ENCODE results near the gene MAGI2. TPM values are rescaled to one million over a fixed set of nuclear protein-coding genes. Genes with fewer than 3 reads are reported as not detected.

MAGI2 gene
- total RNA-seq, 2 experiments from 2014 or later, result 0.09 to 0.19 TPM

DNA sequence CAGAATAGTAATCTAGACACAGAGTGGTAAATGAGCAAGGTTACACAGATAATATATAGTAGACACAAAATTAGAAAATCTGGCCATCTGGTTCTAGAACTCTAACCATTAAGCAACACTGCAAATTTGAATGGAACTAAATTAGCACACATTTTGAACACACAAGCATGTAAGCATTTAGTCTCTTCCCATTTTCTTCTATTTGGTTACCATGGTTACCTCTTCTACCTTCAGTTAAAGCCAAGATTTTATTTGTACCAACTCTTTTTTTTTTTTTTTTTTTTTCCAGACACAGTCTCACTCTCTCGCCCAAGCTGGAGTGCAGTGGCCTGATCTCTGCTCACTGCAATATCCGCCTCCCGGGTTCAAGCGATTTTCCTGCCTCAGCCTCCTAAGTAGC is 790.5 kb downstream of the MAGI2 start:
- ATAC-seq (no peak), DNase-seq (no peak)
- Mint-ChIP-seq H3K9me3 (ENCODE audit: low read depth) (peaks cover 2% of the 10 kb centered on the region), H3K4me1 (no peaks in the 10 kb centered on the region), H3K4me3 (no peak overlapping the region), H3K27me3 (no peaks in the 10 kb centered on the region), H3K36me3 (no peaks in the 10 kb centered on the region), H3K27ac (no peak overlapping the region)
- CTCF ChIA-PET, result no interaction called here

DNA sequence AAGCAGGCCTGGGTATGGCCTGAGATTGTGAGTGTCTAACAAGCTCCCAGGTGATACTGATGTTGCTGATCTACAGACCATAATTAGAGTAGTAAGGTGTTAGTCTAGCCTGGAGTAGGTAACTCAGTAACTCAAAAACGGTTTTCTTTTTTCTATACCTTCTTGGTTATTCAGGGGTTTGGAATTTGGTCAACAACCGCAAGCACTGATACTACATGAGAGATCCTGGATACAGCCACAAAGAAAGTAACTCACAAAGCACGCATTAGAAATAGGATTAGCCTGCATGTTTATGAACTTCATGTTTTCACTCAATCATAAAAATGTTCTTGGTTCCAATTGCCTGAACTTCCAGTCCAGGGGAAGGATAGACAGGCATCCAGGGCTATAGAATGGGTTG is 803.5 kb downstream of the MAGI2 start:
- H3K27ac Mint-ChIP-seq, result no peak overlapping the region
- H3K4me1 Mint-ChIP-seq, result no peaks in the 10 kb centered on the region
- CTCF ChIA-PET, result no interaction called here
- DNase-seq (no peak), ATAC-seq (no peak)
- H3K4me3 Mint-ChIP-seq, result no peak overlapping the region
- H3K9me3 Mint-ChIP-seq (ENCODE audit: low read depth), result peaks cover 9% of the 10 kb centered on the region
- H3K36me3 Mint-ChIP-seq, result no peaks in the 10 kb centered on the region
- H3K27me3 Mint-ChIP-seq, result no peaks in the 10 kb centered on the region

DNA sequence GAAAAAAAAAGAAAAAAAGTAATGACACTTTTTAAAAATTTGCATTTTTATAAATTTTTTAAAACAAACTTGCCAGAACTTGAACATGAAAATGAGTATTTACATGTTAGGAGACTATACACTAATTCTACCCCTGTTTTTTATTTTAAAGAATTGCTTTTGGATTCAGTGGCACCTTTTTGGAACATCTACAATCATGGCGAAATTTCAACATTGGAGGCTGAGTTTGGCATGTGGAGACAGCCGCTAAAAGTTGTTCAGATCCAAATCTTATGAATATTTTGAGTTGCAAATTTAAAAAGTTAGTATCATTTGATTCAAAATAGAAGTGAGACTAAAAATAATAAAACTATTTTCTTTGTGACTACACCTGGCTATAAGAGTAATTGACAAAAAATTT is 804.2 kb downstream of the MAGI2 start:
- ATAC-seq (no peak), DNase-seq (no peak)
- H3K4me3 Mint-ChIP-seq, result no peak overlapping the region
- no peaks in the 10 kb centered on the region for H3K4me1 Mint-ChIP-seq
- CTCF ChIA-PET, result no interaction called here
- H3K27ac Mint-ChIP-seq, result no peak overlapping the region
- peaks cover 9% of the 10 kb centered on the region for H3K9me3 Mint-ChIP-seq (ENCODE audit: low read depth)
- no peaks in the 10 kb centered on the region for H3K27me3 Mint-ChIP-seq
- H3K36me3 Mint-ChIP-seq, result no peaks in the 10 kb centered on the region

- H3K4me3 Mint-ChIP-seq, result no peak overlapping the region
- no peaks in the 10 kb centered on the region for H3K4me1 Mint-ChIP-seq
- H3K27me3 Mint-ChIP-seq, result no peaks in the 10 kb centered on the region
- DNase-seq, result no peak
- peaks cover 3% of the 10 kb centered on the region for H3K9me3 Mint-ChIP-seq (ENCODE audit: low read depth)
- CTCF ChIA-PET, result no interaction called here
- H3K36me3 Mint-ChIP-seq, result no peaks in the 10 kb centered on the region
- no peak overlapping the region for H3K27ac Mint-ChIP-seq
- no peak for ATAC-seq
Measured at GRCh38 chr7:78642751-78643150, 810.7 kb downstream of the MAGI2 start.

DNA sequence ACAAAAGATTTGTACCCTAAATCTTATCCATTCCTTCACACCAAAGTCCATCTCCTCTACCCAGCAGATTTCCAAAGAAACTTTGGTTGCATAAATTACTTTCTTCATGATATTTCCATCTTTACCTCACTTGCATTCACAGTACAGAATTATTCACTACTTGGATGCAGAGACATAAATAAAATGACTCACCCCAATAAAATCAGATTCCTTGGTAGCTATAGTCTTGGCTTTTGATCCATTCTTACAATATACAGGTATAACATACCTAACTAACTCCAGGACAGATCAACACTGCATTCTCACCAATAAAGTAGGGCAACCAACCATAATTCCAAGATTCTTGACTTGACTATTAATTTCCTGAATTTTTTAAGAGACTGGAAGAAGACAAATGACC is 815.1 kb downstream of the MAGI2 start:
- ATAC-seq, result no peak
- DNase-seq, result no peak
- no peaks in the 10 kb centered on the region for H3K36me3 Mint-ChIP-seq
- no peak overlapping the region for H3K4me3 Mint-ChIP-seq
- no peak overlapping the region for H3K27ac Mint-ChIP-seq
- no peaks in the 10 kb centered on the region for H3K4me1 Mint-ChIP-seq
- H3K9me3 Mint-ChIP-seq (ENCODE audit: low read depth), result peaks cover 1% of the 10 kb centered on the region
- H3K27me3 Mint-ChIP-seq, result no peaks in the 10 kb centered on the region
- CTCF ChIA-PET, result no interaction called here

GRCh38 chr7:78636727-78637126 is 816.7 kb downstream of the MAGI2 start:
- ATAC-seq (no peak), DNase-seq (no peak)
- H3K9me3 Mint-ChIP-seq (ENCODE audit: low read depth), result peaks cover 7% of the 10 kb centered on the region
- no peaks in the 10 kb centered on the region for H3K4me1 Mint-ChIP-seq
- CTCF ChIA-PET, result no interaction called here
- no peak overlapping the region for H3K27ac Mint-ChIP-seq
- H3K36me3 Mint-ChIP-seq, result no peaks in the 10 kb centered on the region
- H3K4me3 Mint-ChIP-seq, result no peak overlapping the region
- no peaks in the 10 kb centered on the region for H3K27me3 Mint-ChIP-seq

DNA sequence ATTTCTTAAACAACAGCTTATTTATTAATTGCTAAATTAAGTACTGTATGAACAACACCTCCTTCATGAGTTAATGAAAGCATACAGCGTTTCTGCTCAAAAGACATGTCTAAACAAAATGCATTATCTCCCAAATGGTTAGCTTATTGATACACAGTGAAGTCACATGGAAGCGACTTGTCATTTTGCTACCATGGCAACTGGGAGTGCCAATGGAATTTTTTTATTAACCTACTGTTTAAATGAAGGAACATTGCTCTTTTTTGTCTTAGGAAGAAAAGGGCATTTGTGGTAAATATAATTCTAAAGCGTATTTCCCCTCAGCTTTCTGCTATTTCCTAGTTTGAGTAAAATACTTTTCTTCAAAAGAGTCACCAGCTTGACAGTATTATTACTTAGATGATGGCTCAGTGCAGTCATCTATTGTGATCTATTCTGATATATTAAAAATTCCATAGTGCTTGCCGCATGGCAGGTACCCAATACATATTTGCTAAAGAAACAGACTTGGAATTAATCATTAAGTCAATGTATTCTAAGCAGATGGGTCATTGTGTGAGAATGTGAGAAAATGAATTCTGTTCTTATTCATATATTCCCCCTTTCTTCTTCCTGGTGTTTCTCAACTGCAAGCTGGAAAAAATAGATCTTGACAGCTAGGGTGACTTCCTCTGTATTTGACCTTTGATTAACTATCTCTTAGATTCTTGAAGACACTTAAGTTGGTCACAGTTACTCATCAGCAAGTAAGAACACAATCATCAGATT is 818.3 kb downstream of the MAGI2 start:
- CTCF ChIA-PET, result no interaction called here
- no peaks in the 10 kb centered on the region for H3K36me3 Mint-ChIP-seq
- H3K9me3 Mint-ChIP-seq (ENCODE audit: low read depth), result peaks cover 9% of the 10 kb centered on the region
- ATAC-seq (no peak), DNase-seq (no peak)
- H3K27ac Mint-ChIP-seq, result no peak overlapping the region
- H3K4me1 Mint-ChIP-seq, result no peaks in the 10 kb centered on the region
- H3K4me3 Mint-ChIP-seq, result no peak overlapping the region
- no peaks in the 10 kb centered on the region for H3K27me3 Mint-ChIP-seq

DNA sequence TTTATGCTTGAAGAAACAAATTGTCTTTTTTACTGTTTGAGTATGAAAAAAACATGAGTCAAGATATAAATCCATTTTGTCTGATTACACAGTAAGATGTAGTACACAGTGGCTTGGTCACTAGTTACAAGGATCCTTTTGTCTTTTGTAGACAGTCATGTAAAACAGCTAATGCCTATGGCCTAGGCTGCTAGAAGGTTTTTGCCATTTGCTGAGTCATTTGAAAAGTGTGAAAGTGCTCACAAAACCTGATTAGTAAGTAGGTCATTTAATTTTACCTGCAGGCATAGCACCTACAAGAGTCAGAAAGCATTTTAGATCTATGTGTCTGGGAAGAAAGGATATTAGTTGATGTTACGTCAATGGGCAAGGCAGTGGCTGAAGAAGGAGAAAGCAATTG is 819.4 kb downstream of the MAGI2 start:
- CTCF ChIA-PET, result no interaction called here
- H3K4me1 Mint-ChIP-seq, result no peaks in the 10 kb centered on the region
- H3K27ac Mint-ChIP-seq, result no peak overlapping the region
- no peaks in the 10 kb centered on the region for H3K36me3 Mint-ChIP-seq
- H3K4me3 Mint-ChIP-seq, result no peak overlapping the region
- ATAC-seq (no peak), DNase-seq (no peak)
- no peaks in the 10 kb centered on the region for H3K27me3 Mint-ChIP-seq
- H3K9me3 Mint-ChIP-seq (ENCODE audit: low read depth), result peaks cover 12% of the 10 kb centered on the region

DNA sequence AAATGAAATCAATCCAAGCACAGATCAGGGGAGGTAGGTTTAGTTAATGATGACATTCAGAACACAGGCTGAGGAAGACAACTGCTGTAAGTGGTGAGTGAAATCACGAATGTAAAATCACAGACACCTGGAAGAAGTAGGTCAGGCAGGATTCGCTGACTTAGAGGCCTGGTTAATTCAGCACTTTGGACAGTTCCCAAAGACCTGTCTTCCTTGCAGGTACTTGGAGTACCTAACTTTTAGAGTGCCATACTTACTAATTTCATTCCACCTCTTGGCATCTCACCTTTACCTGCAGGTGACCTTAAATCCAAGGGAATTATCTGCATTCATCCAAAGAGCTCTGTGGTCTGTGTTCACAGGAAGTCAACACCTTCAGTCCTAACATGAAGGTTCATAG is 832.5 kb downstream of the MAGI2 start:
- no peaks in the 10 kb centered on the region for H3K36me3 Mint-ChIP-seq
- ATAC-seq (no peak), DNase-seq (no peak)
- CTCF ChIA-PET, result no interaction called here
- H3K4me1 Mint-ChIP-seq, result no peaks in the 10 kb centered on the region
- H3K27ac Mint-ChIP-seq, result no peak overlapping the region
- H3K4me3 Mint-ChIP-seq, result no peak overlapping the region
- H3K9me3 Mint-ChIP-seq (ENCODE audit: low read depth), result peaks cover 2% of the 10 kb centered on the region
- H3K27me3 Mint-ChIP-seq, result no peaks in the 10 kb centered on the region

DNA sequence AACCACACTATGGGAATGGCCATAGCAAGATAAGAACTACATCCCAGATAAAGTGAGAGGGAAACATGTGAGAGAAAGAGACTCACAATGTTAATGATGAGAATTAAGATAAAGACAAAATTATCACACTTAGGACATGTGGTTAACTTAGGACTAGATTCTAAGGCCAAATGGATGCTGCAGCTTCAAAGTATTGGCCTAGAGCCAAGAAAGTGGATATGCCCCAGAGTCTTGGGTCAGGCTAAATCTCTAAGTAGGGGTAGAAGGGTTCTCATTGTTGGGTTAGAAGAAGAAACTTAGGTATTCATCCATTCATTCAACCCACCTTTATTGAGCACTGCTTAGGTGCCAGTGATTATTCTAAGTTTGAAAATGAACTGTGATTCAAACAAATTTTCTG is 836.9 kb downstream of the MAGI2 start:
- Mint-ChIP-seq H3K27ac (no peak overlapping the region), H3K4me1 (no peaks in the 10 kb centered on the region), H3K4me3 (no peak overlapping the region), H3K36me3 (no peaks in the 10 kb centered on the region), H3K27me3 (no peaks in the 10 kb centered on the region), H3K9me3 (ENCODE audit: low read depth) (no peaks in the 10 kb centered on the region)
- CTCF ChIA-PET, result no interaction called here
- ATAC-seq (no peak), DNase-seq (no peak)

DNA sequence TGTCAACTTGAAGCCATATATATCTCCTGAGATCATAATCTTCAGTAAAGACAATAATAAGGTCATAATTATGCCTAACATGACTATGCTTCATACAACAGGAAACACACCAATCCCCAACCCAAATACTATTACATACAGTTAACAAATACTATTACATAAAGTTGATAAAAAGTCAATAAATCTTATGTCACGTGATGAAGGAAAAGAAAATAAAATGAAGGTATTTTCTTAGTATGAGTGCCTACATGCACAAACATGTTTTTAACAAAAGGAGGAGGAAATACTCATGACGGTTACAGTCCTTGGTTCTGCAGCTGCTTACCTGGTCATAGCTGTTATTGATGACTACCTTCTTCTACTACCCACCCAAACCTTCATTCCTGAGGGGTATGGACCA is 844.2 kb downstream of the MAGI2 start:
- H3K4me3 Mint-ChIP-seq, result no peak overlapping the region
- H3K36me3 Mint-ChIP-seq, result no peaks in the 10 kb centered on the region
- CTCF ChIA-PET, result no interaction called here
- H3K27ac Mint-ChIP-seq, result no peak overlapping the region
- H3K27me3 Mint-ChIP-seq, result no peaks in the 10 kb centered on the region
- H3K9me3 Mint-ChIP-seq (ENCODE audit: low read depth), result no peaks in the 10 kb centered on the region
- ATAC-seq (no peak), DNase-seq (no peak)
- H3K4me1 Mint-ChIP-seq, result no peaks in the 10 kb centered on the region

GRCh38 chr7:78607099-78607498 is 846.4 kb downstream of the MAGI2 start:
- Mint-ChIP-seq H3K27me3 (no peaks in the 10 kb centered on the region), H3K4me3 (no peak overlapping the region), H3K36me3 (no peaks in the 10 kb centered on the region), H3K9me3 (ENCODE audit: low read depth) (no peaks in the 10 kb centered on the region), H3K27ac (no peak overlapping the region), H3K4me1 (no peaks in the 10 kb centered on the region)
- DNase-seq (no peak), ATAC-seq (no peak)
- CTCF ChIA-PET, result no interaction called here

DNA sequence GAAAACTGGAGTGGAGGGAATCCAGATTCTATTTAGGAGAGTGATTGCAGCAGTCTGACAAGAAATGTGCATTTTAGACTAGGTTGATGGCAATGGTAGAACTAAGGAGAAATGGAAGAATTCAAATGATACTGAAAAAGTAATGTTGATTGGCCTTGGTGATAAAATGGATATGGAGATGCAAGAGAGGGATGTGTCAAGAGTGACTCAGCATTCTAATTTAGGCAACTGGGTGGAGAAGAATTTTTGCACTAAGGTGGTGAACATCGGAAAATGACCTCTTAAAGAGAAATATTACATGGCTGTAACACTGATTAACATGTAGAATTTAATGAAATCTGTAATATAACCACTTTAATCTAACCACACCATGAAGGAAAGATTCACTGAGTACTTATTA is 848.3 kb downstream of the MAGI2 start:
- DNase-seq (no peak), ATAC-seq (no peak)
- no peaks in the 10 kb centered on the region for H3K9me3 Mint-ChIP-seq (ENCODE audit: low read depth)
- H3K4me1 Mint-ChIP-seq, result no peaks in the 10 kb centered on the region
- H3K27me3 Mint-ChIP-seq, result no peaks in the 10 kb centered on the region
- no peak overlapping the region for H3K27ac Mint-ChIP-seq
- H3K36me3 Mint-ChIP-seq, result no peaks in the 10 kb centered on the region
- no peak overlapping the region for H3K4me3 Mint-ChIP-seq
- CTCF ChIA-PET, result no interaction called here

DNA sequence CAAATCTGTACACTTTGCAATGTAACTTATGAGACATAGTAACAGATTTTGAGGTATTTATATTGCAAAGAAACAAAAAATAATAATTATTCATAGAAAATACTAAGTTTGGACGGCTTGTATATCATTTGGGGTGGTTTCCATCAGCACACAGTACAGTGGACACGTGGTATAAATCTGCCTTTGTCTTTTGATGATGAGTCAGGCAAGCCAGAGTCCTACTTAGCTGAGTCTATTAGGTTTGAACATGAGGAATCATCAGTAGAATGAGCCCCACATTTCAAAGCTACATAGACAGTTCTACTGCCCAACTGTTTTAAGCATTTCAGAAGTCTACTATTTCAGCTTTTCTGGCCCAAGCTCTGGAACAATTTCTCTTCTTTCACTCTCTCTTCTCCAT is 851.7 kb downstream of the MAGI2 start:
- CTCF ChIA-PET, result no interaction called here
- no peak for ATAC-seq
- Mint-ChIP-seq H3K9me3 (ENCODE audit: low read depth) (no peaks in the 10 kb centered on the region), H3K36me3 (no peaks in the 10 kb centered on the region), H3K4me1 (no peaks in the 10 kb centered on the region), H3K4me3 (no peak overlapping the region), H3K27ac (no peak overlapping the region), H3K27me3 (no peaks in the 10 kb centered on the region)
- no peak for DNase-seq

- no peak overlapping the region for H3K27ac Mint-ChIP-seq
- no peak for ATAC-seq
- no peaks in the 10 kb centered on the region for H3K9me3 Mint-ChIP-seq (ENCODE audit: low read depth)
- no peaks in the 10 kb centered on the region for H3K4me1 Mint-ChIP-seq
- CTCF ChIA-PET, result interaction anchor here (1.3 kb wide), 1 partner anchor 10 kb away, joined by 3 read pairs; no protein-coding TSS in a partner anchor
- H3K27me3 Mint-ChIP-seq, result no peaks in the 10 kb centered on the region
- H3K4me3 Mint-ChIP-seq, result no peak overlapping the region
- no peaks in the 10 kb centered on the region for H3K36me3 Mint-ChIP-seq
- no peak for DNase-seq
Measured at GRCh38 chr7:78594156-78594555, 859.3 kb downstream of the MAGI2 start.

All from activated CD8-positive, alpha-beta memory T cell treated with anti-CD3 and anti-CD28 coated beads, Interleukin-2, amount 10 ng/mL, durations not matched to agents 7 days and 5 days (primary cell).